Measurements from ENCODE around the gene KIRREL2.

Gene KIRREL2

GRCh38 chr19:35861640-35862160 is 5.0 kb downstream of the KIRREL2 start:
- H3K27me3 ChIP-seq (ENCODE audit: insufficient read depth, low read length, poor library complexity, severe bottlenecking), result no peaks in the 10 kb centered on the region
- no peak overlapping the region for H2AFZ ChIP-seq (ENCODE audit: low read length)

GRCh38 chr19:35862528-35862927 is 5.8 kb downstream of the KIRREL2 start:
- Histone ChIP-seq H4K20me1 (ENCODE audit: insufficient read depth, low read length, poor library complexity, severe bottlenecking) (no peaks in the 10 kb centered on the region), H3K9me2 (replicated peaks; ENCODE audit: low read depth, low read length) (no peaks in the 10 kb centered on the region), H3K36me3 (ENCODE audit: insufficient read depth, low read length) (no peaks in the 10 kb centered on the region), H3K4me2 (ENCODE audit: low read depth, low read length, poor library complexity, severe bottlenecking) (no peak overlapping the region), H2AFZ (ENCODE audit: low read length) (no peak overlapping the region), H3K9me3 (ENCODE audit: insufficient read depth, low read depth, low read length) (no peaks in the 10 kb centered on the region), H3K4me1 (ENCODE audit: insufficient read depth, low read length, poor library complexity, severe bottlenecking) (no peaks in the 10 kb centered on the region), H3K79me2 (ENCODE audit: insufficient read depth, low read length) (no peaks in the 10 kb centered on the region), H3K9ac (ENCODE audit: low read depth, low read length, poor library complexity, severe bottlenecking) (no peak overlapping the region), H3F3A (ENCODE audit: low read depth) (no peaks in the 10 kb centered on the region), H3K4me3 (ENCODE audit: low read length, poor library complexity, severe bottlenecking) (no peak overlapping the region), H3K27me3 (ENCODE audit: insufficient read depth, low read length, poor library complexity, severe bottlenecking) (no peaks in the 10 kb centered on the region)
- no peak for TF ChIP-seq CTCF (conservative IDR thresholded peaks at IDR 0.05; ENCODE audit: low read length)
- TF ChIP-seq EZH2phosphoT487 (IDR thresholded peaks at IDR 0.05; ENCODE audit: borderline replicate concordance), result no peak

More at GRCh38 chr19:35861640-35862160, 5.0 kb downstream of the KIRREL2 start:
- Histone ChIP-seq H3F3A (ENCODE audit: low read depth) (no peaks in the 10 kb centered on the region), H4K20me1 (ENCODE audit: insufficient read depth, low read length, poor library complexity, severe bottlenecking) (no peaks in the 10 kb centered on the region), H3K9ac (ENCODE audit: low read depth, low read length, poor library complexity, severe bottlenecking) (no peak overlapping the region), H3K36me3 (ENCODE audit: insufficient read depth, low read length) (no peaks in the 10 kb centered on the region), H3K9me3 (ENCODE audit: insufficient read depth, low read depth, low read length) (no peaks in the 10 kb centered on the region), H3K4me3 (ENCODE audit: low read length, poor library complexity, severe bottlenecking) (no peak overlapping the region), H3K4me1 (ENCODE audit: insufficient read depth, low read length, poor library complexity, severe bottlenecking) (peaks cover 4% of the 10 kb centered on the region), H3K4me2 (ENCODE audit: low read depth, low read length, poor library complexity, severe bottlenecking) (no peak overlapping the region), H3K79me2 (ENCODE audit: insufficient read depth, low read length) (no peaks in the 10 kb centered on the region), H3K9me2 (replicated peaks; ENCODE audit: low read depth, low read length) (no peaks in the 10 kb centered on the region)
- no peak for TF ChIP-seq CTCF (conservative IDR thresholded peaks at IDR 0.05; ENCODE audit: low read length)
- no peak for TF ChIP-seq EZH2phosphoT487 (IDR thresholded peaks at IDR 0.05; ENCODE audit: borderline replicate concordance)

GRCh38 chr19:35863018-35863417 is 6.3 kb downstream of the KIRREL2 start:
- no peaks in the 10 kb centered on the region for H4K20me1 ChIP-seq (ENCODE audit: insufficient read depth, low read length, poor library complexity, severe bottlenecking)
- TF ChIP-seq CTCF (conservative IDR thresholded peaks at IDR 0.05; ENCODE audit: low read length) (no peak), EZH2phosphoT487 (IDR thresholded peaks at IDR 0.05; ENCODE audit: borderline replicate concordance) (no peak)
- no peak overlapping the region for H3K4me3 ChIP-seq (ENCODE audit: low read length, poor library complexity, severe bottlenecking)
- H3K9me2 ChIP-seq (replicated peaks; ENCODE audit: low read depth, low read length), result no peaks in the 10 kb centered on the region
- H3F3A ChIP-seq (ENCODE audit: low read depth), result no peaks in the 10 kb centered on the region
- no peaks in the 10 kb centered on the region for H3K9me3 ChIP-seq (ENCODE audit: insufficient read depth, low read depth, low read length)
- no peaks in the 10 kb centered on the region for H3K27me3 ChIP-seq (ENCODE audit: insufficient read depth, low read length, poor library complexity, severe bottlenecking)
- H3K4me2 ChIP-seq (ENCODE audit: low read depth, low read length, poor library complexity, severe bottlenecking), result no peak overlapping the region
- no peaks in the 10 kb centered on the region for H3K36me3 ChIP-seq (ENCODE audit: insufficient read depth, low read length)
- no peaks in the 10 kb centered on the region for H3K4me1 ChIP-seq (ENCODE audit: insufficient read depth, low read length, poor library complexity, severe bottlenecking)
- H3K79me2 ChIP-seq (ENCODE audit: insufficient read depth, low read length), result no peaks in the 10 kb centered on the region
- H2AFZ ChIP-seq (ENCODE audit: low read length), result no peak overlapping the region
- no peak overlapping the region for H3K9ac ChIP-seq (ENCODE audit: low read depth, low read length, poor library complexity, severe bottlenecking)
